Large intestine (tissue), 3 donors: Measurements from ENCODE around the gene CFL1. TPM values are rescaled to one million over a fixed set of nuclear protein-coding genes. Genes with fewer than 3 reads are reported as not detected.

ENCODE experiments used
- DNase-seq, 2 donors: peaks; one replicate each; pipeline versions ENCODE4 v3.0.0 to v3.0.0-alpha.2; 2013
- H3K27ac ChIP-seq: one replicate; pipeline ENCODE4 v1.5.1; 2013; ENCODE audit warnings: low read length
- H3K27me3 ChIP-seq: 2 replicates; pipeline ENCODE4 v1.6.1; 2013; ENCODE audit warnings: low read length; ENCODE audit not compliant: control insufficient read depth, insufficient read depth
- H3K36me3 ChIP-seq: 2 replicates; pipeline ENCODE4 v1.6.1; 2013; ENCODE audit warnings: low read length; ENCODE audit not compliant: control insufficient read depth, insufficient read depth
- H3K4me1 ChIP-seq: one replicate; pipeline ENCODE4 v1.6.1; 2013; ENCODE audit warnings: low read length; ENCODE audit not compliant: control insufficient read depth, insufficient read depth
- H3K4me3 ChIP-seq: one replicate; pipeline ENCODE4 v1.5.1; 2013; ENCODE audit warnings: low read length
- H3K9me3 ChIP-seq: one replicate; pipeline ENCODE4 v1.6.1; 2013; ENCODE audit warnings: mild to moderate bottlenecking, low read depth, low read length, moderate library complexity; ENCODE audit not compliant: control insufficient read depth
- WGBS: methylation state at CpG from one replicate; pipeline ENCODE4 v1.1.5; 2013; ENCODE audit warnings: low lambda C conversion rate; ENCODE audit not compliant: insufficient coverage; 5-methylcytosine and 5-hydroxymethylcytosine counted together
- polyA plus RNA-seq: library from polyadenylated mRNA; unstranded; fragments of 120-200 nt; gene quantifications from one replicate; pipeline ENCODE4 v1.2.1, GENCODE V29; 2013

The CFL1 gene
- polyA plus RNA-seq, 1 donor: 933 TPM

GRCh38 chr11:65863889-65864705 is 6.1 kb upstream of the CFL1 start:
- no peak for DNase-seq
- Histone ChIP-seq H3K4me3 (no peak overlapping the region), H3K27me3 (no peaks in the 10 kb centered on the region), H3K9me3 (no peaks in the 10 kb centered on the region), H3K27ac (no peak overlapping the region), H3K36me3 (peaks cover 66% of the 10 kb centered on the region), H3K4me1 (peaks cover 18% of the 10 kb centered on the region)
- no CpG with 5 or more reads among the region's 12 CpGs for WGBS

GRCh38 chr11:65862941-65863888 is 5.2 kb upstream of the CFL1 start:
- Histone ChIP-seq H3K9me3 (no peaks in the 10 kb centered on the region), H3K36me3 (peaks cover 62% of the 10 kb centered on the region), H3K4me3 (no peak overlapping the region), H3K27me3 (no peaks in the 10 kb centered on the region), H3K4me1 (peaks cover 24% of the 10 kb centered on the region), H3K27ac (no peak overlapping the region)
- no CpG with 5 or more reads among the region's 24 CpGs for WGBS
- no peak for DNase-seq

GRCh38 chr11:65862191-65862735 is 4.3 kb upstream of the CFL1 start:
- Histone ChIP-seq H3K4me1 (peaks cover 24% of the 10 kb centered on the region), H3K36me3 (peaks cover 54% of the 10 kb centered on the region), H3K27ac (no peak overlapping the region), H3K27me3 (no peaks in the 10 kb centered on the region), H3K9me3 (no peaks in the 10 kb centered on the region), H3K4me3 (no peak overlapping the region)
- peak in 1 of 2 donors; percentile 2 for DNase-seq
- no CpG with 5 or more reads among the region's 5 CpGs for WGBS

- Histone ChIP-seq H3K27ac (no peak overlapping the region), H3K9me3 (no peaks in the 10 kb centered on the region), H3K4me3 (peak overlapping the region; percentile 86), H3K36me3 (peaks cover 48% of the 10 kb centered on the region), H3K27me3 (no peaks in the 10 kb centered on the region), H3K4me1 (peaks cover 24% of the 10 kb centered on the region)
- WGBS: no CpG with 5 or more reads among the region's 13 CpGs
- DNase-seq: peak in 1 of 2 donors; percentile 1
Observed at GRCh38 chr11:65861533-65862183, 3.7 kb upstream of the CFL1 start.

- peaks cover 44% of the 10 kb centered on the region for H3K36me3 ChIP-seq
- peaks cover 27% of the 10 kb centered on the region for H3K4me1 ChIP-seq
- H3K9me3 ChIP-seq: no peaks in the 10 kb centered on the region
- WGBS: no CpG with 5 or more reads among the region's 14 CpGs
- DNase-seq: no peak
- peak overlapping the region; percentile 95 for H3K27ac ChIP-seq
- H3K27me3 ChIP-seq: no peaks in the 10 kb centered on the region
- peak overlapping the region; percentile 86 for H3K4me3 ChIP-seq
Observed at GRCh38 chr11:65861165-65861505, 3.2 kb upstream of the CFL1 start.

- Histone ChIP-seq H3K27ac (peak within 1 kb of the TSS; percentile 95), H3K36me3 (peaks cover 44% of the 10 kb centered on the region), H3K27me3 (no peaks in the 10 kb centered on the region), H3K4me1 (peaks cover 33% of the 10 kb centered on the region), H3K4me3 (peak within 1 kb of the TSS; percentile 86), H3K9me3 (no peaks in the 10 kb centered on the region)
- peak; percentile 96 to 99 for DNase-seq
- no CpG with 5 or more reads among the region's 78 CpGs for WGBS
Observed at GRCh38 chr11:65860278-65861164, 2.5 kb upstream of the CFL1 start, which contains the start of gene MUS81. TSS of gene MUS81 (plus strand) at chr11:65860433. CDS start at chr11:65860754, 321 bp downstream.

GRCh38 chr11:65859812-65860277 is 1.9 kb upstream of the CFL1 start:
- Histone ChIP-seq H3K27ac (peak overlapping the region; percentile 95), H3K4me1 (peaks cover 40% of the 10 kb centered on the region), H3K27me3 (no peaks in the 10 kb centered on the region), H3K9me3 (no peaks in the 10 kb centered on the region), H3K36me3 (peaks cover 44% of the 10 kb centered on the region), H3K4me3 (peak overlapping the region; percentile 86)
- WGBS: no CpG with 5 or more reads among the region's 16 CpGs
- DNase-seq: no peak

GRCh38 chr11:65859095-65859811 is 1.3 kb upstream of the CFL1 start:
- no peaks in the 10 kb centered on the region for H3K27me3 ChIP-seq
- peaks cover 44% of the 10 kb centered on the region for H3K36me3 ChIP-seq
- H3K4me1 ChIP-seq: peaks cover 46% of the 10 kb centered on the region
- peak overlapping the region; percentile 86 for H3K4me3 ChIP-seq
- WGBS: no CpG with 5 or more reads among the region's 46 CpGs
- H3K27ac ChIP-seq: peak overlapping the region; percentile 95
- DNase-seq: peak; percentile 97 to 99
- no peaks in the 10 kb centered on the region for H3K9me3 ChIP-seq

- peaks cover 50% of the 10 kb centered on the region for H3K4me1 ChIP-seq
- peaks cover 39% of the 10 kb centered on the region for H3K36me3 ChIP-seq
- 0% methylated on average over 3 of the region's 10 CpGs for WGBS
Observed at GRCh38 chr11:65858681-65859087, 704 bp upstream of the CFL1 start.

More at GRCh38 chr11:65858681-65859087, 704 bp upstream of the CFL1 start:
- Histone ChIP-seq H3K4me3 (peak overlapping the region; percentile 86), H3K9me3 (no peaks in the 10 kb centered on the region), H3K27ac (peak overlapping the region; percentile 95), H3K27me3 (no peaks in the 10 kb centered on the region)
- DNase-seq: no peak
